ENCODE measurements around the gene WIPF1.

GRCh38 chr2:174568425-174568824, 29.2 kb downstream of the WIPF1 start:
- TF ChIP-seq CTCF (IDR thresholded peaks at IDR 0.05; ENCODE audit: poor library complexity) (no peak), EZH2 (IDR thresholded peaks at IDR 0.05; ENCODE audit: borderline replicate concordance) (no peak), EZH2phosphoT487 (IDR thresholded peaks at IDR 0.05; ENCODE audit: low read depth, severe bottlenecking, unreplicated experiment) (no peak)

All from hepatocyte (in vitro differentiated cells).